DMS79 (cell line): ENCODE measurements around the gene PEX16.

Experiments
- DNase-seq: peaks from one replicate; lab custom pipeline; 2025; lab: John Stamatoyannopoulos, UW

Gene PEX16

DNA sequence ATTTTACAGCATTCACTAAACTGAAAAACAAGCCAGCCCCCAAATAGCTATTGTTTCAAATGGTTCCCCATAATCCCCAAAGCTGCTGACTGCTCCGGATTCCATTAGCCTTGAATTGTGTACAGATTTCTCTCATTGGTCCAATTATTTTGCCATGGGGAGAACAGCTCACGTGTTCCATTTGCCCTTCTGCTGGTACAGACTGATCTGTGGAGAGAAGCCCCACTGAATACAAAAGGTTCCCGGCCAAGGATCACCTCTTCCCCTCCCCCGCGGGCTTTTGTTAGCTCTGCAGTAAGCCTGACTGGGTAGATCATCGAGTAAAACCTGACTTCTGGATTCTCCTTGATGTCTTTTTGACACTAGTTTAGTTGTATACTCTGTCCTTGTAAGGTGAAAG is 41.3 kb downstream of the PEX16 start:
- no peak for DNase-seq

DNA sequence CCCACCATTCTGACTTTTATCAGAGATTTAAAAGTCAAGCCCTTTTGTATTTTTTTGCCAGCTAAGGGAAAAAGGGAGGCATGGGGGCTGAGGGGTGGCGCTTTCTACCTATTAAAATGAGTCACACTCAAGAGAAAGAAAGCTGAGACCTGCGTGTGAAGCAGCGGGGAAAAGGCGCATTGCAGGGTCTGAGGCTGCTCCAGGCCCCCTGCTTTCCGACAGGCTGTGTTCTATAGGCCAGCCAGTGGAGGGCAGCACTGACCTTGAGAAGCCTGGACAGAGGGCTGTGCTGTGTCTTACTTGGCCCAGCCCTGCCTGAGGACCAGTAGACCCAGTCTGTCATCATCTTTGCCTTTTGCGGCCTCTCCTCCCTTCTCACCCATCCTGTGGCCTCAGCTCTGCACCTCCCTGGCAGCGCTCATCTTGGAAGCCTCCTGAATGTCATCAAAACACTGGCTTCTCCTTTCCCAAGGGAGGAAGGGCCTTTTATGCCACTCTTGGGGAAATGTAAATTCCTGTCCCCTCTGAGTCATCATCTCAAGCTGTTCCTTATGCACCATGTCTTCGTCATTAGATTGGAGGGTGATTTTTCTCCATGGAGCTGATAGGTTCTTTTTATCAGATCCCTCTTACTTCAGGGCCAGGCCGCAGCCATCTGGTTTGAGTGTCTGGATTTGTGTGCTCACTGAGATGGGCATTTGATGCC is 44.9 kb downstream of the PEX16 start:
- no peak for DNase-seq

GRCh38 chr11:45871638-45872037 is 46.0 kb downstream of the PEX16 start:
- no peak for DNase-seq

DNA sequence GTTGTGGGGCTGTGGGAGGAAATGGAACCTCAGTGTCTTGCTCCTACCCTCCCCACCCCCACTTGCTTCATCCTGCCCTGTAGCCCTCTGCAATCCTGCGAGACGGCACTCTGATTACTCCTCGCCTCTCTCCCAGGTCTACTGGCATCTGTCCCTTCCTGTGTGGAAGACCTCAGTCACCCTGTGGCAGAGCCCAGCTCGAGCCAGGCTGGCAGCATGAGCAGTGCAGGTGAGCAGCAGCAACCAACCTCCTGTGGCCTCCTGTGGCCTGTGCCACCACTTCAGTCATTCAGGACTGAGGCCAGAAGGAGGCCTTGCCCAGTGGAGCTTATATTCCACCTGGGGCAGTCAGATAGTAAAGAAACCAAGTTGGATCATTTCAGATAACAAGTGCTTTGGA is 47.0 kb downstream of the PEX16 start:
- DNase-seq, result no peak

GRCh38 chr11:45869551-45869950 is 48.1 kb downstream of the PEX16 start:
- DNase-seq, result no peak

- no peak for DNase-seq
Measured at GRCh38 chr11:45864041-45864440, 53.6 kb downstream of the PEX16 start.

DNA sequence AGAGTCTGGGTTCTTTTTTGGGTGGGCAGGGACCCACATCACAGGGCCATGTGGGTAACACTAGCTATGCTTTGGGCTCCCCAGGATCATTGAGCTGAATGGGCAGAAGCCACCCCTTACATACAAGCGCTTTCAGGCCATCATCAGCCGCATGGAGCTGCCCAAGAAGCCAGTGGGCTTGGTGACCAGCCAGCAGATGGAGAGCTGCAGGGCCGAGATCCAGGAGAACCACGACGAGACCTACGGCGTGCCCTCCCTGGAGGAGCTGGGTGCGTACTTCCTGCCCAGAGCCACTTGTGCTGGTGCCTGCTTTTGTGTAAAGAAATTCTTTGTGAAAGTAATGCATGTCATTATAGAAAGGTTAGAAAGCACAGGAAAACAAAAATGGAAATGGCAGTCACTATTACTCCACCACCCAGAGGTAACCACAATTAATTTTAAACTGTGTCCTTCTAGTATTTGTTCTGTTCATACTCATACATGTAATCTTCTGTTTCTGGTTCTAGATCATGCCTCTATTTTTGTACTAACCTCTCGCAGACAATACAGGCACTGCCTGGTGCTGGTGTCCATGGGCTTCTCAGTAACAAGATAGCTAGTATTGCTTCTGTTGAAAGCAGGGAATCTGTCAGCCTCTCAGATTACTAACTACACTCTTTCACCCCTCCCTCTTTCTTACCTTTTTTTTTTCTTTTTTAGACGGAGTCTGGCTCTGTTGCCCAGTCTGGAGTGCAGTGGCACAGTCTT is 56.7 kb downstream of the PEX16 start:
- no peak for DNase-seq

DNA sequence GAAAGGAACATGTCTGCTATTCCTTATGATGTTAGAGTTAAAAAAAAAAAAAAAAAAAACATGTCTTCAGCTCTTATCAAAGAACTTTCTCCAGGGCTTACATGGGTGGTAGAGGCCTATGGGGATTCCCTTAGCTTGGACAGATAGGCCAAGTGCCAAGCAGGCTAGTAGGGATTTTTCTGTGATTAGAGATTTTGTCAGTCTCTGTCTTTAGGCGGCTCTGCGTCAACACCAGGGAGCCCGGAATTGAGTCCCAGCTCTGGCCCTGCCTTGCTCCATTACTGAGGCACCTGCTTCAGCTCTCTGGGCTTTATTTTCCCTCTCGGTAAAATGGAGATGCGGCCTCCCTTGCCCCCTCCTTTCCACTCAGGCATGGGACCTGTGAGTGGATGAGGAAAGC is 57.3 kb downstream of the PEX16 start:
- no peak for DNase-seq
